Esophagus (tissue), 2 donors: Measurements from ENCODE around the gene NR0B2. TPM values are rescaled to one million over a fixed set of nuclear protein-coding genes. Genes with fewer than 3 reads are reported as not detected.
A peak's percentile ranks its signal among the peaks of the same experiment; 100 is the strongest.

Experiments
- H3K27ac ChIP-seq, 2 donors: one replicate each; pipeline ENCODE4 v1.5.1; 2013; ENCODE audit warnings: low read depth in 2 of 2, mild to moderate bottlenecking in 2 of 2, inconsistent platforms in 1 of 2, low read length in 1 of 2, moderate library complexity in 1 of 2
- H3K27me3 ChIP-seq, 2 donors: one replicate each; pipeline ENCODE4 v1.6.1; 2013; ENCODE audit warnings: low read length in 2 of 2, control low read depth in 1 of 2, mild to moderate bottlenecking in 1 of 2; ENCODE audit not compliant: insufficient read depth in 2 of 2, control insufficient read depth in 1 of 2
- H3K36me3 ChIP-seq, 2 donors: one replicate each; pipeline ENCODE4 v1.6.1; 2013; ENCODE audit warnings: low read length in 1 of 2; ENCODE audit not compliant: control insufficient read depth in 2 of 2, insufficient read depth in 2 of 2
- H3K4me1 ChIP-seq, 2 donors: one replicate each; pipeline ENCODE4 v1.6.1; 2013; ENCODE audit warnings: low read length in 1 of 2; ENCODE audit not compliant: control insufficient read depth in 2 of 2, insufficient read depth in 2 of 2
- H3K4me3 ChIP-seq, 2 donors: one replicate each; pipeline ENCODE4 v1.5.1; 2013; ENCODE audit warnings: low read length in 2 of 2, mild to moderate bottlenecking in 2 of 2, low read depth in 1 of 2, moderate library complexity in 1 of 2
- H3K9me3 ChIP-seq, 2 donors: one replicate each; pipeline ENCODE4 v1.6.1; 2013; ENCODE audit warnings: mild to moderate bottlenecking in 2 of 2, low read depth in 1 of 2, low read length in 1 of 2, moderate library complexity in 1 of 2; ENCODE audit not compliant: control insufficient read depth in 2 of 2, insufficient read depth in 1 of 2
- WGBS, 2 donors: extraction: QIAGEN DNeasy Blood & Tissue Kit; methylation state at CpG; one replicate each; pipeline ENCODE4 v1.1.7; 2013; 5-methylcytosine and 5-hydroxymethylcytosine counted together
- polyA plus RNA-seq, 2 donors: library from polyadenylated mRNA; stranded (reverse); fragments of 200-250 nt; gene quantifications; one replicate each; pipeline ENCODE4 v1.2.3, GENCODE V29; 2013
- donor health status: healthy with polysubstance abuse.
- donor health status: Bipolar disorder and iron deficiency.

The NR0B2 gene
- polyA plus RNA-seq, 2 donors: not detected

GRCh38 chr1:26941311-26941710, 27.5 kb upstream of the NR0B2 start:
- Histone ChIP-seq H3K4me1 (no peaks in the 10 kb centered on the region), H3K27ac (no peak overlapping the region), H3K36me3 (peaks cover 17 to 30% of the 10 kb centered on the region in 2 donors), H3K4me3 (no peak overlapping the region), H3K9me3 (no peaks in the 10 kb centered on the region), H3K27me3 (no peaks in the 10 kb centered on the region)
- WGBS, 2 donors: 94 to 96% methylated on average over 10 of the region's 10 CpGs

- Histone ChIP-seq H3K4me3 (no peak overlapping the region), H3K36me3 (peaks cover 7 to 17% of the 10 kb centered on the region in 2 donors), H3K9me3 (no peaks in the 10 kb centered on the region), H3K27ac (no peak overlapping the region), H3K4me1 (no peaks in the 10 kb centered on the region), H3K27me3 (no peaks in the 10 kb centered on the region)
- 82 to 94% methylated on average over 2 of the region's 2 CpGs for WGBS, 2 donors
These were observed 24.9 kb upstream of the NR0B2 start for GRCh38 chr1:26938659-26939025.

DNA sequence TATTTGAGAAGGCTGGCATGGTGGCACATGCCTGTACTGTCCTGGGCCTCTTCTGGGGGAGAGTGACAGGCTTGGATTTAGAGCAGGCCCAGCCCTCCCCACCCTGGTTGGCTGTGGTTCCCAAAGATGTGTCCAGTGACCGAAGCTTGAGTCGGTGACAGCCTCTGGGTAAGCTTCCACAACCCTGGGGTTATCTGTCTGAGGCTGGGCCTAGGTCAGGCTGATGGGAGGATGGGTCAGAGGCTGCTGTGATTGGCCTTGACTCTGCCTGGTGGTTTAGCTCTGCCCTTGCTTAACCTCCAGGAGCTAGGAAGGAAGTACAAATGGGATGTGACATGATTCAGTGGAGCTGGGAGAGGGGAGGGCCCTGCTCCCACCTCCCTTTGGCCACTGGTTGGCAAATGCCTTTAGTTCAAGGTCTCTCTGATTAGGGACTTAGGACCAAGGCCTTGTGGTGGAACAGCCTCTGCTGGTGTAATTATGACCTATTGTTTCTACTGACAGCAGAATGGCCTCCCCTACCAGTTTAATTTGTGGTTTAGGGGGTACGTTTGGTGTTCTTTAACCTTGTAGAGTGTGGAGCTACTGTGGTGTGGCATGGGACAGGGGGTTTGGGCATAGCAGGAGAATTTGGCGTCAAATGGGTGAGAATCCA, 24.4 kb upstream of the NR0B2 start:
- Histone ChIP-seq H3K9me3 (no peaks in the 10 kb centered on the region), H3K4me1 (no peaks in the 10 kb centered on the region), H3K27me3 (no peaks in the 10 kb centered on the region), H3K4me3 (no peak overlapping the region), H3K27ac (no peak overlapping the region), H3K36me3 (peaks cover 7 to 15% of the 10 kb centered on the region in 2 donors)
- WGBS, 2 donors: 88 to 89% methylated on average over 4 of the region's 4 CpGs

GRCh38 chr1:26936823-26937222, 23.0 kb upstream of the NR0B2 start:
- Histone ChIP-seq H3K27me3 (no peaks in the 10 kb centered on the region), H3K27ac (no peak overlapping the region), H3K9me3 (no peaks in the 10 kb centered on the region), H3K4me1 (no peaks in the 10 kb centered on the region), H3K4me3 (no peak overlapping the region), H3K36me3 (peaks cover 7 to 9% of the 10 kb centered on the region in 2 donors)
- WGBS, 2 donors: 79 to 84% methylated on average over 6 of the region's 6 CpGs

- peaks cover 0 to 5% of the 10 kb centered on the region in 2 donors for H3K36me3 ChIP-seq
- H3K27me3 ChIP-seq: no peaks in the 10 kb centered on the region
- 85% methylated on average over 3 of the region's 3 CpGs for WGBS, 2 donors
- no peak overlapping the region for H3K4me3 ChIP-seq
- no peak overlapping the region for H3K27ac ChIP-seq
- no peaks in the 10 kb centered on the region for H3K4me1 ChIP-seq
- H3K9me3 ChIP-seq: no peaks in the 10 kb centered on the region
These were observed 18.8 kb upstream of the NR0B2 start for GRCh38 chr1:26932531-26932930.

DNA sequence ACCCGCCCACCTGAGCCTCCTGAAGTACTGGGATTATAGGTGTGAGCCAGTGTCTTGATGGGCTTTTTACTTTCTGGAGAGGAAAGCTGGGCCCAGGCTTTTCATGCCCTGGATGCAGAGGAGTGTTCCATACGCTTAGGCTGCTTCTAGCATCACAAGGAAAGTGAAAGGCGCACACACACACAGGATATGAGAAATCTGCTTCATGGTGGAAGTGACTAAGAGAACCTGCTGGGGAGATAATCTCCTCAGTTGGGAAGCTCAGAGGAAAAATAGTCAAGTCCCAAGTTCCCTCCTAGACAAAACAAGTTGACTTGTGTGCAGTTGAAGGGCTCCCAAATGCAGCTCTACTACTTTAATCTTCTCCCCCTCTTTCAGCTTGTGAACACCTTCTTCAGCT, 9.9 kb upstream of the NR0B2 start:
- WGBS, 2 donors: 95 to 96% methylated on average over 3 of the region's 3 CpGs
- Histone ChIP-seq H3K27me3 (no peaks in the 10 kb centered on the region), H3K4me1 (peaks cover 2 to 7% of the 10 kb centered on the region in 2 donors), H3K36me3 (peaks cover 3 to 5% of the 10 kb centered on the region in 2 donors), H3K27ac (no peak overlapping the region), H3K9me3 (no peaks in the 10 kb centered on the region), H3K4me3 (no peak overlapping the region)

- H3K36me3 ChIP-seq: peaks cover 3 to 5% of the 10 kb centered on the region in 2 donors
- H3K9me3 ChIP-seq: no peaks in the 10 kb centered on the region
- H3K4me3 ChIP-seq: peak overlapping the region in 1 of 2 donors; percentile 85
- no peaks in the 10 kb centered on the region for H3K27me3 ChIP-seq
- peaks cover 2 to 7% of the 10 kb centered on the region in 2 donors for H3K4me1 ChIP-seq
- H3K27ac ChIP-seq: no peak overlapping the region
- 77 to 89% methylated on average over 3 of the region's 3 CpGs for WGBS, 2 donors
These were observed 9.1 kb upstream of the NR0B2 start for GRCh38 chr1:26922901-26923300.

- no peak overlapping the region for H3K27ac ChIP-seq
- peaks cover 2 to 7% of the 10 kb centered on the region in 2 donors for H3K4me1 ChIP-seq
- H3K4me3 ChIP-seq: peak overlapping the region; percentile 85 to 100
- peaks cover 3 to 5% of the 10 kb centered on the region in 2 donors for H3K36me3 ChIP-seq
- H3K27me3 ChIP-seq: no peaks in the 10 kb centered on the region
- 23 to 24% methylated on average over 6 of the region's 6 CpGs for WGBS, 2 donors
- H3K9me3 ChIP-seq: no peaks in the 10 kb centered on the region
These were observed 8.6 kb upstream of the NR0B2 start for GRCh38 chr1:26922431-26922729.

- H3K27ac ChIP-seq: peak within 1 kb of the TSS; percentile 80 to 86
- 0 to 1% methylated on average over 64 to 83 of the region's 83 CpGs for WGBS, 2 donors
These were observed 8.0 kb upstream of the NR0B2 start, which contains the start of gene NUDC for GRCh38 chr1:26921540-26922430. NUDC (plus strand) TSS chr1:26921743; CDS start chr1:26921849, 106 bp downstream.

More at GRCh38 chr1:26921540-26922430, 8.0 kb upstream of the NR0B2 start, which contains the start of gene NUDC:
- Histone ChIP-seq H3K9me3 (no peaks in the 10 kb centered on the region), H3K27me3 (no peaks in the 10 kb centered on the region), H3K4me1 (peaks cover 2 to 7% of the 10 kb centered on the region in 2 donors), H3K36me3 (peaks cover 2 to 3% of the 10 kb centered on the region in 2 donors), H3K4me3 (peak within 1 kb of the TSS; percentile 85 to 100)
